HG03571 (cell line): ENCODE measurements around the gene CDC42BPB.
"Not testable (repeated sequence)": the region's sequence is repeated elsewhere in the genome, so short reads cannot be mapped to it uniquely, and the experiment has no call there.

Source experiments
- ATAC-seq: cut with Tn5 transposase; IDR thresholded peaks from one replicate; pipeline ENCODE4 v1.9.1; 2021; ENCODE audit not compliant: unreplicated experiment

Gene CDC42BPB

GRCh38 chr14:103056322-103057027 lies 874 bp downstream of the CDC42BPB start:
- ATAC-seq, result no peak

GRCh38 chr14:103055695-103056094 lies 1.7 kb downstream of the CDC42BPB start:
- no peak for ATAC-seq

GRCh38 chr14:103052407-103052806 lies 4.9 kb downstream of the CDC42BPB start:
- ATAC-seq, result no peak

GRCh38 chr14:103050935-103051334 lies 6.4 kb downstream of the CDC42BPB start:
- ATAC-seq, result no peak

- not testable (repeated sequence) for ATAC-seq
Measured at GRCh38 chr14:103047453-103047852, 9.9 kb downstream of the CDC42BPB start.

- no peak for ATAC-seq
Measured at GRCh38 chr14:103045371-103045869, 11.9 kb downstream of the CDC42BPB start.

GRCh38 chr14:103043257-103044015 lies 13.9 kb downstream of the CDC42BPB start:
- no peak for ATAC-seq

- ATAC-seq, result no peak
Measured at GRCh38 chr14:103041464-103041863, 15.9 kb downstream of the CDC42BPB start.

GRCh38 chr14:103033681-103034096 lies 23.7 kb downstream of the CDC42BPB start:
- ATAC-seq, result no peak

GRCh38 chr14:103031956-103032355 lies 25.4 kb downstream of the CDC42BPB start:
- ATAC-seq, result no peak

GRCh38 chr14:103031566-103031911 lies 25.8 kb downstream of the CDC42BPB start:
- no peak for ATAC-seq

GRCh38 chr14:103030741-103031565 lies 26.4 kb downstream of the CDC42BPB start:
- no peak for ATAC-seq

GRCh38 chr14:103029936-103030335 lies 27.4 kb downstream of the CDC42BPB start:
- ATAC-seq, result no peak

GRCh38 chr14:103028772-103029171 lies 28.6 kb downstream of the CDC42BPB start:
- ATAC-seq, result no peak

GRCh38 chr14:103028161-103028767 lies 29.1 kb downstream of the CDC42BPB start:
- no peak for ATAC-seq

- ATAC-seq, result no peak
Measured at GRCh38 chr14:103027451-103027850, 29.9 kb downstream of the CDC42BPB start.

GRCh38 chr14:103026988-103027387 lies 30.4 kb downstream of the CDC42BPB start:
- no peak for ATAC-seq

GRCh38 chr14:103026196-103026595 lies 31.2 kb downstream of the CDC42BPB start:
- not testable (repeated sequence) for ATAC-seq

GRCh38 chr14:103023881-103024473 lies 33.4 kb downstream of the CDC42BPB start:
- no peak for ATAC-seq

GRCh38 chr14:103022685-103023044 lies 34.7 kb downstream of the CDC42BPB start:
- ATAC-seq, result no peak
